HG03060 (cell line): Measurements from ENCODE around the gene ACOX2.

ENCODE experiments used
- ATAC-seq: cut with Tn5 transposase; IDR thresholded peaks from one replicate; pipeline ENCODE4 v1.9.1; 2021; ENCODE audit warnings: low read depth, moderate number of reproducible peaks; ENCODE audit not compliant: unreplicated experiment

ACOX2 gene

DNA sequence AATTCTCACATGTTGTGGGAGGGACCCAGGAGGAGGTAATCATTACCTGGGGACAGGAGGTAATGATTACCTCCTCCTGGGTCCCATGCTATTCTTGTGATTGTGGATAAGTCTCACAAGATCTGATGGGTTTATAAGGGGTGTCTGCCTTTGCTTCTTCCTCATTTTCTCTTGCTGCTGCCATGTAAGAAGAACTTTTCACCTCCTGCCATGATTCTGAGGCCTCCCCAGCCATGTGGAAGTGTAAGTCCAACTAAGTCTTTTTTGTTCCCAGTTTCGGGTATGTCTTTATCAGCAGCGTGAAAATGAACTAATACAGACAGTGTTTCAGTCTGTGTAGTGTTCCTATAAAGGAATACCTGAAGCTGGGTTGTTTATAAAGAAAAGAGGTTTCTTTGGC is 58.2 kb downstream of the ACOX2 start:
- ATAC-seq, result no peak

DNA sequence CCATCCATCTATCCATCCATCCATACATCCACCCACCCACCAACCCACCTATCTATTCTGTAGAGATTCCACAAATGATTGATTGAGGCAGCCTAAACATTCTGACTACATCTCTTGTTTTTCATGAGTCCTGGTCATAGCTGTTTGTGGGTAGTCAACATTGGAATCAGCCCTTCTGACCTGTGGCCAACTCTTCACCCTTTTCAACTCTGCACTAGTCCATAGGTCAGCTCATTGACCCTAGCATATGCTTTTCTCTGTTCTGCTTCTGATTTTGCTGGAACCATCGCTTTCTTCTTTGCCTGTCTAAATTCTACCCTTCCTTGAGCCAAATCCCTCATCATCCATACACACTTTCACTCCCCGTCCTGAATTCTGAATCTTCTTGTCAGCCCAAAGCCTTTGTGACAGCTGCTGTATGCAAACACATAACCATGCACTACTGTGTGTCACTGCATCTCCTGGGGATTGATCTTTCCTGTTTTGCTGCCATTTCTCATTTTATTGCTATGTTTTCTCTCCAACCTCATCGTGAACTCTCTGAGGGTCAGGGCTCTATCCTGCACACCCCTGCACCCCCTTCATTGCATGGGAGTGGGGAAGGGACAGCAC is 61.9 kb downstream of the ACOX2 start:
- ATAC-seq, result no peak

DNA sequence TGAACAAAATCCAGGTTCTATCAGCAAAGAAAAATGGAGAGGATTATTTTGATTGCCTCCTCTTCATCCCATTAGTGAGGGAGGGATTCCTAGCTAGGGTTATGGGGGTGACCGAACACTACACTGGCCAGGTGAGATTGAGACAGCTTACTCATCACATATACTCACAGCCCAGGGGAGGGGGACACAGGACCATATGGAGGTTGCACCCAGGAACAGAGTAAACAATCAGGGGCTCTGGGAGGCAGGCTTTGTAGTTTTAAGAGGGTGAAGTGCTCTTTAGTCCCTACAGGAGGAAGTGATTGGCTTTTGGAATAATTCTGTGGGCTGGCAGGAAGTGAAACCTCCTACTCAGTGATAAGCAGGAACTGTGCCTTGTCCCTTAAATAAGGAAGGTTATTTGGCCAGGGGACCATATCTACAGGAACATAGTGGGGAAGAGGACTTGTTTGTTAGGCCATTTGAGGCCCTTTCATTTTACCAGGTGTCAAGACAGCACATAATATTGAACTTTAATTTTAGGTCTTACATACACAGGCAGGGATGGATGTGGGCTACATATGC is 62.6 kb downstream of the ACOX2 start:
- ATAC-seq, result no peak

- ATAC-seq, result no peak
Observed at GRCh38 chr3:58473275-58473674, 63.7 kb downstream of the ACOX2 start.

- no peak for ATAC-seq
Observed at GRCh38 chr3:58471025-58471887, 65.7 kb downstream of the ACOX2 start.

DNA sequence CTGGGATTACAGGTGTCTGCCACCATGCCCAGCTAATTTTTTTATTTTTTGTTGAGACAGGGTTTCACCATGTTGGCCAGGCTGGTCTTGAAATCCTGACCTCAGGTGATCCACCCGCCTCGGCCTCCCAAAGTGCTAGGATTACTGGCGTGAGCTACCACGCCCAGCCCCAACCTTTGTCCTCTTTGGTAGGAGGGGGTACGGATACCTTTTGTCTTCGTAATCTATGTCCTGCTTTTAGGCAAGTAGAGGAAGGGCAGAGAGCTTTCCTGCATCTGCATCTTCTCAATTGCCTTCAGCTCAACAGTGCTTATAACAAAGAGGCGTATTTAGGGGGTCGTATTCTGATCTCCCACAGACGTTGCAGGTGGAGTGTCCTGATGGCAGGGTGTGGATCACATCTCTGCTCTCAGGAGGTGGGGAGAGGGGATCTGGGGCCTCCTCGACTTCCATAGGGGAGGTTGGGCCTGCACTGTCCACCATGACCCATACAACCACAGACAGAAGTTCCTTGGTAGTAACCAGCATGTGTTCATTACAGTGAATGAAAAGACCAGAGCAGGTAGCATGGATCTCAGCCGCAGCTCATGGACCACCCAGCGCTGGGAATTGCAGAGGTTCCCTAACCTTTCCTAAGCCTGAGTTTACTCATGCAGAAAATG is 66.5 kb downstream of the ACOX2 start:
- no peak for ATAC-seq

- no peak for ATAC-seq
Observed at GRCh38 chr3:58469096-58469495, 67.9 kb downstream of the ACOX2 start.

- no peak for ATAC-seq
Observed at GRCh38 chr3:58466899-58467563, 70.0 kb downstream of the ACOX2 start.

DNA sequence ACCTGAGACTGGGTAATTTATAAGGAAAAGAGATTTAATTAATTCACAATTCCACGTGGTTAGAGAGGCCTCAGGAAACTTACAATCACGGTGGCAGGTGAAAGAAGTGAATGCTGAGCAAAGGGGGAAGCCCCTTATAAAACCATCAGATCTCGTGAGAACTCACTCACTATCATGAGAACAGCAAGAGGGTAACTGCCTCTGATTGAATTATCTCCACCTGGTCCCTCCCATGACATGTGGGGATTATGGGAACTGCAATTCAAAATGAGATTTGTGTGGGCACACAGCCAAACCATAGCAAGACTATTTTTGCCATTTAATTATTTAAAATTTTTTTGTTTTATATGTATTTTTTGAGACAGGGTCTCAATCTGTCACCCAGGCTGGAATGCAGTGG is 72.1 kb downstream of the ACOX2 start:
- ATAC-seq, result no peak

GRCh38 chr3:58463942-58464271 is 73.1 kb downstream of the ACOX2 start:
- no peak for ATAC-seq

- ATAC-seq, result no peak
Observed at GRCh38 chr3:58463181-58463941, 73.6 kb downstream of the ACOX2 start.

DNA sequence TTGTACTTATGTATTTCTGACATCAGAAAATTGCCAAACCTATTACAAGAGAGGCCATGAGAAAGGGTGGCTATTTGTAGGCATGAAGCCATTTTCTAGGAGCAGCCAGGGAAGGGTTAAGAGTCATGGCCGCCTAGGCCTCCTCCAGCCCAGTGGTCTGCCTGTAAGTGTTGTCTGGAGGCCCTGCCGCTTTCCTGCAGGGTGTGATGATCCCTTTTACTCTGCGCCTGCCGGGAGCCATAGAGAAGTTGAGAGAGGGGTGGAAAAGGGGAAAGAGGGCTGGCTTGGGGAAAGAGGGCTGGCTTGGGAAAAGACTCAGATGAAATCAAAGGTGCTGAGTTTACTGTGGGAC is 74.2 kb downstream of the ACOX2 start:
- no peak for ATAC-seq

- ATAC-seq, result no peak
Observed at GRCh38 chr3:58459160-58459559, 77.8 kb downstream of the ACOX2 start.
